ENCODE measurements around the gene GRIK5. TPM values are rescaled to one million over a fixed set of nuclear protein-coding genes. Genes with fewer than 3 reads are reported as not detected.

GRIK5 gene
- total and polyA plus RNA-seq, 2 of the 8 experiments (the other 6 are each of a cell fraction or from before 2014, with no cell fraction given) = 17.8 to 42.9 TPM

GRCh38 chr19:42086770-42087550, 17.0 kb upstream of the GRIK5 start:
- no peak overlapping the region for H2AFZ ChIP-seq (ENCODE audit: low read length)
- no peak overlapping the region for H2BK20ac ChIP-seq (ENCODE audit: low read length)
- ChIA-PET POLR2A (ENCODE audit: partially characterized antibody) (interaction anchor here (0.8 to 1.0 kb wide), 2 partner anchors 8 to 16 kb away, joined by 3 to 4 read pairs; no protein-coding TSS in a partner anchor), CTCF (ENCODE audit: partially characterized antibody) (no interaction called here)
- no peaks in the 10 kb centered on the region for H3K23me2 ChIP-seq (ENCODE audit: low read depth, low read length)
- no peak overlapping the region for H3K18ac ChIP-seq (ENCODE audit: extremely low read depth, low read length)
- H4K20me1 ChIP-seq (replicated peaks in 1 of 2; ENCODE audit: control insufficient read depth in 1 of 2, insufficient read depth in 2 of 2, low read length in 2 of 2) = peaks cover 0 to 2% of the 10 kb centered on the region in 2 experiments
- H3K4me1 ChIP-seq (replicated peaks in 1 of 4; ENCODE audit: control insufficient read depth in 3 of 4, insufficient read depth in 4 of 4, low read length in 3 of 4) = peaks cover 0 to 9% (median 2%) of the 10 kb centered on the region in 4 experiments; a peak in 3 of 7 replicates
- no peak overlapping the region for H2BK15ac ChIP-seq (ENCODE audit: low read length)
- DNase-seq (ENCODE audit: low read depth in 1 of 2, low spot score in 2 of 2) = no peak
- H2BK12ac ChIP-seq (ENCODE audit: low read depth, low read length) = no peak overlapping the region
- 89% methylated on average over 11 of the region's 11 CpGs; no CpG with 5 or more reads in 1 of the 2 experiments for WGBS, 2 experiments (ENCODE audit: extremely low coverage in 1 of 2, insufficient coverage in 1 of 2, insufficient read length in 1 of 2, insufficient replicate concordance in 2 of 2, low coverage in 1 of 2, low lambda C conversion rate in 2 of 2, missing lambda C conversion rate in 1 of 2)
- H3K4me2 ChIP-seq (ENCODE audit: insufficient read depth in 1 of 2, low read depth in 2 of 2, low read length in 2 of 2) = no peak overlapping the region
- no peak overlapping the region for H2BK5ac ChIP-seq (ENCODE audit: low read depth, low read length)
- H3K79me1 ChIP-seq (ENCODE audit: low read depth, low read length) = no peaks in the 10 kb centered on the region
- H4K5ac ChIP-seq (ENCODE audit: insufficient read length, low read depth, low read length) = no peak overlapping the region
- H4K8ac ChIP-seq (ENCODE audit: extremely low read depth, insufficient read depth, low read length) = no peak overlapping the region
- H3K27me3 ChIP-seq (replicated peaks in 1 of 4; ENCODE audit: control insufficient read depth in 3 of 4, extremely low read depth in 1 of 4, insufficient read depth in 3 of 4, low read length in 3 of 4) = no peaks in the 10 kb centered on the region
- no peak overlapping the region for H3K4ac ChIP-seq (replicated peaks; ENCODE audit: insufficient read length, low read depth, low read length)
- H3K14ac ChIP-seq (ENCODE audit: insufficient read length) = no peak overlapping the region
- H3K9ac ChIP-seq (replicated peaks in 1 of 4; ENCODE audit: extremely low read depth in 1 of 4, low read depth in 3 of 4, low read length in 3 of 4) = no peak overlapping the region
- FAIRE-seq = no peak
- H3K79me2 ChIP-seq (ENCODE audit: control insufficient read depth in 1 of 2, insufficient read depth in 2 of 2, low read length in 2 of 2) = no peaks in the 10 kb centered on the region; a peak in 1 of 4 replicates
- no peak overlapping the region for H2AK5ac ChIP-seq (ENCODE audit: low read depth, low read length)
- no peak overlapping the region for H3K4me3 ChIP-seq (ENCODE audit: extremely low read depth in 1 of 4, insufficient read depth in 2 of 4, low read depth in 3 of 4, low read length in 4 of 4)
- no peak overlapping the region for H2BK120ac ChIP-seq (replicated peaks; ENCODE audit: low read depth, low read length)
- H3K23ac ChIP-seq (ENCODE audit: insufficient read length) = no peak overlapping the region
- no peak for TF ChIP-seq POLR2AphosphoS5 (IDR thresholded peaks at IDR 0.05; ENCODE audit: low read depth, low read length)
- no peak for TF ChIP-seq TEAD4 (IDR thresholded peaks at IDR 0.05; ENCODE audit: low read depth, low read length)
- TF ChIP-seq JUND (IDR thresholded peaks at IDR 0.05; ENCODE audit: low read length) = no peak
- no peak for TF ChIP-seq TBP (IDR thresholded peaks at IDR 0.05; ENCODE audit: low read depth, low read length)
- TF ChIP-seq PHF8 (conservative IDR thresholded peaks at IDR 0.05; ENCODE audit: low read depth, low read length) = no peak
- no peak for TF ChIP-seq CHD1 (IDR thresholded peaks at IDR 0.05; ENCODE audit: low read depth, low read length)
- no peak overlapping the region for H3K27ac ChIP-seq (ENCODE audit: low read depth, low read length)
- no peaks in the 10 kb centered on the region for H3K9me3 ChIP-seq (ENCODE audit: insufficient read depth in 2 of 2, low read depth in 1 of 2, low read length in 1 of 2)
- no peak overlapping the region for H3K56ac ChIP-seq (replicated peaks; ENCODE audit: insufficient read length, low read depth, low read length)
- H4K91ac ChIP-seq (replicated peaks; ENCODE audit: insufficient read length, low read length) = no peak overlapping the region
- H3K36me3 ChIP-seq (ENCODE audit: control insufficient read depth in 2 of 4, insufficient read depth in 4 of 4, low read length in 3 of 4) = peaks cover 0 to 1% (median 0%) of the 10 kb centered on the region in 4 experiments; a peak in 3 of 8 replicates
